GM23338 (cell line): ENCODE results near the gene DPYD. TPM values are rescaled to one million over a fixed set of nuclear protein-coding genes. Genes with fewer than 3 reads are reported as not detected.

Experiments used
- ATAC-seq: fragments of 200-7000 bp; cut with Tn5 transposase; 3 replicates; pipeline ENCODE4 v1.9.1; 2020
- DNase-seq: peaks from one replicate; pipeline ENCODE4 v3.0.0-alpha.2; 2015; ENCODE audit warnings: low spot score
- H2AFZ ChIP-seq: fragments of 200-600 bp; sonication (generic); 2 replicates; pipeline ENCODE4 v1.8.0; 2016; ENCODE audit warnings: antibody characterized with exemption, mild to moderate bottlenecking, moderate library complexity
- H3F3A ChIP-seq: fragments of 200-600 bp; sonication (generic); replicated peaks from 2 replicates; pipeline ENCODE4 v1.8.0; 2017; ENCODE audit warnings: antibody characterized with exemption, mixed run types, low read depth
- H3K27ac ChIP-seq: fragments of 200-600 bp; sonication (generic); 2 replicates; pipeline ENCODE4 v1.6.1; 2016; ENCODE audit warnings: low read depth
- H3K27me3 ChIP-seq: fragments of 200-600 bp; sonication (generic); 2 replicates; pipeline ENCODE4 v1.8.0; 2016; ENCODE audit warnings: mild to moderate bottlenecking, mixed run types, moderate library complexity; ENCODE audit not compliant: insufficient read depth
- H3K36me3 ChIP-seq: fragments of 200-600 bp; sonication (generic); 2 replicates; pipeline ENCODE4 v1.8.0; 2016; ENCODE audit warnings: mild to moderate bottlenecking; ENCODE audit not compliant: insufficient read depth
- H3K4me1 ChIP-seq: fragments of 200-600 bp; sonication (generic); 2 replicates; pipeline ENCODE4 v1.8.0; 2016; ENCODE audit warnings: mild to moderate bottlenecking, moderate library complexity; ENCODE audit not compliant: insufficient read depth
- H3K4me2 ChIP-seq: fragments of 200-600 bp; sonication (generic); 2 replicates; pipeline ENCODE4 v1.7.1; 2017; ENCODE audit warnings: mixed run types
- H3K4me3 ChIP-seq: fragments of 200-600 bp; sonication (generic); 2 replicates; pipeline ENCODE4 v1.6.1; 2016; ENCODE audit warnings: mixed run types
- H3K79me2 ChIP-seq: fragments of 200-600 bp; sonication (generic); replicated peaks from 2 replicates; pipeline ENCODE4 v1.8.0; 2017; ENCODE audit warnings: mild to moderate bottlenecking; ENCODE audit not compliant: insufficient read depth
- H3K9me2 ChIP-seq: fragments of 200-600 bp; sonication (generic); 2 replicates; pipeline ENCODE4 v1.8.0; 2017; ENCODE audit not compliant: insufficient read depth
- H4K20me1 ChIP-seq: fragments of 200-600 bp; sonication (generic); replicated peaks from 2 replicates; pipeline ENCODE4 v1.8.0; 2017; ENCODE audit warnings: mild to moderate bottlenecking; ENCODE audit not compliant: insufficient read depth
- H3K27ac Mint-ChIP-seq: 2 replicates; pipeline ENCODE4 v1.8.0; 2020; ENCODE audit warnings: inconsistent platforms, mild to moderate bottlenecking, moderate library complexity, mixed read lengths
- H3K27me3 Mint-ChIP-seq: 3 replicates; pipeline ENCODE4 v1.8.0; 2022; ENCODE audit warnings: low read depth, mild to moderate bottlenecking, moderate library complexity, mixed read lengths, inconsistent platforms; ENCODE audit not compliant: insufficient read depth, poor library complexity
- H3K36me3 Mint-ChIP-seq: 3 replicates; pipeline ENCODE4 v1.8.0; 2021; ENCODE audit warnings: low read depth, mild to moderate bottlenecking, inconsistent platforms, moderate library complexity, mixed read lengths
- H3K4me1 Mint-ChIP-seq: 3 replicates; pipeline ENCODE4 v1.8.0; 2020; ENCODE audit warnings: mild to moderate bottlenecking, inconsistent platforms, mixed read lengths
- H3K4me3 Mint-ChIP-seq: 3 replicates; pipeline ENCODE4 v1.8.0; 2021; ENCODE audit warnings: moderate library complexity, mild to moderate bottlenecking, inconsistent platforms, mixed read lengths
- H3K9me3 Mint-ChIP-seq: 3 replicates; pipeline ENCODE4 v1.8.0; 2020; ENCODE audit warnings: moderate library complexity, mild to moderate bottlenecking, inconsistent platforms, mixed read lengths
- CREB1 ChIP-seq: fragments of 250-450 bp; sonication (Bioruptor Pico); IDR thresholded peaks from 2 replicates; pipeline ENCODE4 v1.5.0; 2020; ENCODE audit warnings: low read depth, mild to moderate bottlenecking, moderate library complexity
- EZH2 ChIP-seq: fragments of 200-600 bp; sonication (generic); IDR thresholded peaks from one replicate; pipeline ENCODE4 v1.8.0; 2017; ENCODE audit warnings: antibody characterized with exemption, mild to moderate bottlenecking, low read depth; ENCODE audit not compliant: unreplicated experiment
- JUNB ChIP-seq: IDR thresholded peaks from one replicate; pipeline ENCODE4 v1.6.1; 2016; ENCODE audit warnings: antibody characterized with exemption; ENCODE audit not compliant: unreplicated experiment
- POLR2AphosphoS5 ChIP-seq: IDR thresholded peaks from 2 replicates; pipeline ENCODE4 v1.6.1; 2016; ENCODE audit warnings: antibody characterized with exemption, low read depth
- STAT1 ChIP-seq: IDR thresholded peaks from one replicate; pipeline ENCODE4 v1.6.1; 2016; ENCODE audit warnings: antibody characterized with exemption; ENCODE audit not compliant: unreplicated experiment
- ZNF114 ChIP-seq: fragments of 250-450 bp; sonication (Bioruptor Pico); IDR thresholded peaks from 2 replicates; pipeline ENCODE4 v1.5.0; 2020; ENCODE audit warnings: mild to moderate bottlenecking, moderate library complexity
- polyA plus RNA-seq: library from polyadenylated mRNA; unstranded; fragments of >200 nt; fragmentation: Nextera tagmentation; extraction: Ambion mirVana; gene quantifications from 2 replicates; pipeline ENCODE4 v1.2.1, GENCODE V29; 2016
- total RNA-seq: library from RNA; depleted of rRNA; stranded (reverse); fragments of >200 nt; shearing (Covaris generic); gene quantifications from 2 replicates; pipeline ENCODE4 v1.2.3, GENCODE V29; 2014
- TF ChIP-seq, protein P1 (sequence below), 2 experiments: fragments of 200-600 bp in 1 of 2; sonication (generic) in 1 of 2; conservative IDR thresholded peaks; 2 replicates each; pipeline versions ENCODE4 v1.5.1 to v1.6.1; 2016 to 2017; ENCODE audit warnings: antibody characterized with exemption in 2 of 2, low read depth in 2 of 2, mild to moderate bottlenecking in 2 of 2, moderate library complexity in 1 of 2
- TF ChIP-seq, protein P2 (sequence below): fragments of 250-450 bp; sonication (Bioruptor Pico); IDR thresholded peaks from 2 replicates; pipeline ENCODE4 v1.5.0; 2020; ENCODE audit warnings: mild to moderate bottlenecking, moderate library complexity

Gene DPYD
- total and polyA plus RNA-seq, 2 experiments from 2014 or later = 0.50 to 1.6 TPM

- Histone ChIP-seq H3K9me2 (no peaks in the 10 kb centered on the region), H3K79me2 (no peaks in the 10 kb centered on the region), H3K27ac (no peak overlapping the region), H3K4me3 (no peak overlapping the region), H3K36me3 (no peaks in the 10 kb centered on the region), H2AFZ (no peak overlapping the region), H3K4me1 (no peaks in the 10 kb centered on the region), H3K4me2 (no peak overlapping the region), H3K27me3 (no peaks in the 10 kb centered on the region), H3F3A (no peaks in the 10 kb centered on the region), H4K20me1 (no peaks in the 10 kb centered on the region)
- H3K27ac Mint-ChIP-seq = no peak overlapping the region
- no peaks in the 10 kb centered on the region for H3K36me3 Mint-ChIP-seq
- peaks cover 8% of the 10 kb centered on the region; the same call in 2 of the 3 replicates for H3K4me1 Mint-ChIP-seq
- DNase-seq (no peak), ATAC-seq (no peak)
- H3K27me3 Mint-ChIP-seq = no peaks in the 10 kb centered on the region
- no peak overlapping the region for H3K4me3 Mint-ChIP-seq
- no peaks in the 10 kb centered on the region for H3K9me3 Mint-ChIP-seq
- TF ChIP-seq STAT1 (no peak), CREB1 (no peak)
- TF ChIP-seq, protein P1, sequence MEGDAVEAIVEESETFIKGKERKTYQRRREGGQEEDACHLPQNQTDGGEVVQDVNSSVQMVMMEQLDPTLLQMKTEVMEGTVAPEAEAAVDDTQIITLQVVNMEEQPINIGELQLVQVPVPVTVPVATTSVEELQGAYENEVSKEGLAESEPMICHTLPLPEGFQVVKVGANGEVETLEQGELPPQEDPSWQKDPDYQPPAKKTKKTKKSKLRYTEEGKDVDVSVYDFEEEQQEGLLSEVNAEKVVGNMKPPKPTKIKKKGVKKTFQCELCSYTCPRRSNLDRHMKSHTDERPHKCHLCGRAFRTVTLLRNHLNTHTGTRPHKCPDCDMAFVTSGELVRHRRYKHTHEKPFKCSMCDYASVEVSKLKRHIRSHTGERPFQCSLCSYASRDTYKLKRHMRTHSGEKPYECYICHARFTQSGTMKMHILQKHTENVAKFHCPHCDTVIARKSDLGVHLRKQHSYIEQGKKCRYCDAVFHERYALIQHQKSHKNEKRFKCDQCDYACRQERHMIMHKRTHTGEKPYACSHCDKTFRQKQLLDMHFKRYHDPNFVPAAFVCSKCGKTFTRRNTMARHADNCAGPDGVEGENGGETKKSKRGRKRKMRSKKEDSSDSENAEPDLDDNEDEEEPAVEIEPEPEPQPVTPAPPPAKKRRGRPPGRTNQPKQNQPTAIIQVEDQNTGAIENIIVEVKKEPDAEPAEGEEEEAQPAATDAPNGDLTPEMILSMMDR (conservative IDR thresholded peaks at IDR 0.05; ENCODE audit: low read depth in 2 of 2) = no peak
Measured at GRCh38 chr1:97905141-97905940, 15.5 kb downstream of the DPYD start.

- no peak overlapping the region for H3K4me3 ChIP-seq
- no peaks in the 10 kb centered on the region for H4K20me1 ChIP-seq
- H3K4me3 Mint-ChIP-seq = no peak overlapping the region
- no peaks in the 10 kb centered on the region for H3K4me1 ChIP-seq
- H3K27ac ChIP-seq = no peak overlapping the region
- no peaks in the 10 kb centered on the region for H3K9me2 ChIP-seq
- no peaks in the 10 kb centered on the region for H3K27me3 ChIP-seq
- DNase-seq (no peak), ATAC-seq (no peak)
- H3K27ac Mint-ChIP-seq = no peak overlapping the region
- H3K9me3 Mint-ChIP-seq = no peaks in the 10 kb centered on the region
- no peaks in the 10 kb centered on the region for H3F3A ChIP-seq
- H3K27me3 Mint-ChIP-seq = no peaks in the 10 kb centered on the region
- no peak overlapping the region for H2AFZ ChIP-seq
- H3K36me3 Mint-ChIP-seq = no peaks in the 10 kb centered on the region
- H3K36me3 ChIP-seq = no peaks in the 10 kb centered on the region
- H3K79me2 ChIP-seq = no peaks in the 10 kb centered on the region
- no peak overlapping the region for H3K4me2 ChIP-seq
- peaks cover 8% of the 10 kb centered on the region; the same call in 2 of the 3 replicates for H3K4me1 Mint-ChIP-seq
- TF ChIP-seq ZNF114 (CRISPR knock-in tag) (no peak), CREB1 (no peak), EZH2 (no peak), JUNB (no peak), POLR2AphosphoS5 (no peak)
- TF ChIP-seq, protein P1 (conservative IDR thresholded peaks at IDR 0.05; ENCODE audit: low read depth in 2 of 2) = no peak
- TF ChIP-seq, protein P2, sequence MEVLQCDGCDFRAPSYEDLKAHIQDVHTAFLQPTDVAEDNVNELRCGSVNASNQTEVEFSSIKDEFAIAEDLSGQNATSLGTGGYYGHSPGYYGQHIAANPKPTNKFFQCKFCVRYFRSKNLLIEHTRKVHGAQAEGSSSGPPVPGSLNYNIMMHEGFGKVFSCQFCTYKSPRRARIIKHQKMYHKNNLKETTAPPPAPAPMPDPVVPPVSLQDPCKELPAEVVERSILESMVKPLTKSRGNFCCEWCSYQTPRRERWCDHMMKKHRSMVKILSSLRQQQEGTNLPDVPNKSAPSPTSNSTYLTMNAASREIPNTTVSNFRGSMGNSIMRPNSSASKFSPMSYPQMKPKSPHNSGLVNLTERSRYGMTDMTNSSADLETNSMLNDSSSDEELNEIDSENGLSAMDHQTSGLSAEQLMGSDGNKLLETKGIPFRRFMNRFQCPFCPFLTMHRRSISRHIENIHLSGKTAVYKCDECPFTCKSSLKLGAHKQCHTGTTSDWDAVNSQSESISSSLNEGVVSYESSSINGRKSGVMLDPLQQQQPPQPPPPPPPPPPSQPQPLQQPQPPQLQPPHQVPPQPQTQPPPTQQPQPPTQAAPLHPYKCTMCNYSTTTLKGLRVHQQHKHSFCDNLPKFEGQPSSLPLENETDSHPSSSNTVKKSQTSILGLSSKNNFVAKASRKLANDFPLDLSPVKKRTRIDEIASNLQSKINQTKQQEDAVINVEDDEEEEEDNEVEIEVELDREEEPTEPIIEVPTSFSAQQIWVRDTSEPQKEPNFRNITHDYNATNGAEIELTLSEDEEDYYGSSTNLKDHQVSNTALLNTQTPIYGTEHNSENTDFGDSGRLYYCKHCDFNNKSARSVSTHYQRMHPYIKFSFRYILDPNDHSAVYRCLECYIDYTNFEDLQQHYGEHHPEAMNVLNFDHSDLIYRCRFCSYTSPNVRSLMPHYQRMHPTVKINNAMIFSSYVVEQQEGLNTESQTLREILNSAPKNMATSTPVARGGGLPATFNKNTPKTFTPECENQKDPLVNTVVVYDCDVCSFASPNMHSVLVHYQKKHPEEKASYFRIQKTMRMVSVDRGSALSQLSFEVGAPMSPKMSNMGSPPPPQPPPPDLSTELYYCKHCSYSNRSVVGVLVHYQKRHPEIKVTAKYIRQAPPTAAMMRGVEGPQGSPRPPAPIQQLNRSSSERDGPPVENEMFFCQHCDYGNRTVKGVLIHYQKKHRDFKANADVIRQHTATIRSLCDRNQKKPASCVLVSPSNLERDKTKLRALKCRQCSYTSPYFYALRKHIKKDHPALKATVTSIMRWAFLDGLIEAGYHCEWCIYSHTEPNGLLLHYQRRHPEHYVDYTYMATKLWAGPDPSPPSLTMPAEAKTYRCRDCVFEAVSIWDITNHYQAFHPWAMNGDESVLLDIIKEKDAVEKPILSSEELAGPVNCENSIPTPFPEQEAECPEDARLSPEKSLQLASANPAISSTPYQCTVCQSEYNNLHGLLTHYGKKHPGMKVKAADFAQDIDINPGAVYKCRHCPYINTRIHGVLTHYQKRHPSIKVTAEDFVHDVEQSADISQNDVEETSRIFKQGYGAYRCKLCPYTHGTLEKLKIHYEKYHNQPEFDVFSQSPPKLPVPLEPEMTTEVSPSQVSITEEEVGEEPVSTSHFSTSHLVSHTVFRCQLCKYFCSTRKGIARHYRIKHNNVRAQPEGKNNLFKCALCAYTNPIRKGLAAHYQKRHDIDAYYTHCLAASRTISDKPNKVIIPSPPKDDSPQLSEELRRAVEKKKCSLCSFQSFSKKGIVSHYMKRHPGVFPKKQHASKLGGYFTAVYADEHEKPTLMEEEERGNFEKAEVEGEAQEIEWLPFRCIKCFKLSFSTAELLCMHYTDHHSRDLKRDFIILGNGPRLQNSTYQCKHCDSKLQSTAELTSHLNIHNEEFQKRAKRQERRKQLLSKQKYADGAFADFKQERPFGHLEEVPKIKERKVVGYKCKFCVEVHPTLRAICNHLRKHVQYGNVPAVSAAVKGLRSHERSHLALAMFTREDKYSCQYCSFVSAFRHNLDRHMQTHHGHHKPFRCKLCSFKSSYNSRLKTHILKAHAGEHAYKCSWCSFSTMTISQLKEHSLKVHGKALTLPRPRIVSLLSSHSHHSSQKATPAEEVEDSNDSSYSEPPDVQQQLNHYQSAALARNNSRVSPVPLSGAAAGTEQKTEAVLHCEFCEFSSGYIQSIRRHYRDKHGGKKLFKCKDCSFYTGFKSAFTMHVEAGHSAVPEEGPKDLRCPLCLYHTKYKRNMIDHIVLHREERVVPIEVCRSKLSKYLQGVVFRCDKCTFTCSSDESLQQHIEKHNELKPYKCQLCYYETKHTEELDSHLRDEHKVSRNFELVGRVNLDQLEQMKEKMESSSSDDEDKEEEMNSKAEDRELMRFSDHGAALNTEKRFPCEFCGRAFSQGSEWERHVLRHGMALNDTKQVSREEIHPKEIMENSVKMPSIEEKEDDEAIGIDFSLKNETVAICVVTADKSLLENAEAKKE (CRISPR knock-in tag) = no peak
Measured at GRCh38 chr1:97904534-97904933, 16.3 kb downstream of the DPYD start.
